GM23248 (cell line): ENCODE data around the gene CACNA1D. TPM values are rescaled to one million over a fixed set of nuclear protein-coding genes. Genes with fewer than 3 reads are reported as not detected.

ENCODE experiments used
- DNase-seq: peaks from one replicate; pipeline ENCODE4 v3.0.0-alpha.2; 2015
- H2AFZ ChIP-seq: fragments of 200-600 bp; sonication (generic); 2 replicates; pipeline ENCODE4 v1.6.1; 2016; ENCODE audit warnings: antibody characterized with exemption
- H3F3A ChIP-seq: fragments of 200-600 bp; sonication (generic); 2 replicates; pipeline ENCODE4 v1.6.1; 2016; ENCODE audit warnings: mild to moderate bottlenecking, antibody characterized with exemption, mixed run types; ENCODE audit not compliant: insufficient read depth
- H3K27ac ChIP-seq: fragments of 200-600 bp; sonication (generic); 2 replicates; pipeline ENCODE4 v1.5.1; 2016; ENCODE audit warnings: mild to moderate bottlenecking
- H3K27me3 ChIP-seq: fragments of 200-600 bp; sonication (generic); replicated peaks from 2 replicates; pipeline ENCODE4 v1.6.1; 2016; ENCODE audit warnings: mild to moderate bottlenecking; ENCODE audit not compliant: insufficient read depth
- H3K36me3 ChIP-seq: fragments of 200-600 bp; sonication (generic); 2 replicates; pipeline ENCODE4 v1.6.1; 2016; ENCODE audit warnings: low read depth, mild to moderate bottlenecking
- H3K4me1 ChIP-seq: fragments of 200-600 bp; sonication (generic); 2 replicates; pipeline ENCODE4 v1.6.1; 2016; ENCODE audit warnings: mild to moderate bottlenecking; ENCODE audit not compliant: insufficient read depth
- H3K4me2 ChIP-seq: fragments of 200-600 bp; sonication (generic); one replicate; pipeline ENCODE4 v1.6.1; 2016; ENCODE audit warnings: mild to moderate bottlenecking; ENCODE audit not compliant: unreplicated experiment
- H3K4me3 ChIP-seq: fragments of 200-600 bp; sonication (generic); 2 replicates; pipeline ENCODE4 v1.5.1; 2016; ENCODE audit warnings: mild to moderate bottlenecking
- H3K79me2 ChIP-seq: fragments of 200-600 bp; sonication (generic); 2 replicates; pipeline ENCODE4 v1.6.1; 2016; ENCODE audit warnings: mild to moderate bottlenecking; ENCODE audit not compliant: insufficient read depth
- H3K9ac ChIP-seq: fragments of 200-600 bp; sonication (generic); 2 replicates; pipeline ENCODE4 v1.6.1; 2016; ENCODE audit warnings: mild to moderate bottlenecking
- H3K9me2 ChIP-seq: fragments of 200-600 bp; sonication (generic); 2 replicates; pipeline ENCODE4 v1.6.1; 2016; ENCODE audit warnings: mixed run types, mild to moderate bottlenecking, moderate library complexity; ENCODE audit not compliant: insufficient read depth
- H3K9me3 ChIP-seq: fragments of 200-600 bp; sonication (generic); one replicate; pipeline ENCODE4 v1.6.1; 2017; ENCODE audit warnings: low read depth
- H4K20me1 ChIP-seq: fragments of 200-600 bp; sonication (generic); 2 replicates; pipeline ENCODE4 v1.6.0; 2016; ENCODE audit not compliant: insufficient read depth
- EZH2 ChIP-seq: fragments of 200-600 bp; sonication (generic); IDR thresholded peaks from 2 replicates; pipeline ENCODE4 v1.6.1; 2018; ENCODE audit warnings: antibody characterized with exemption, mild to moderate bottlenecking; ENCODE audit not compliant: insufficient read depth, poor library complexity, severe bottlenecking
- EZH2phosphoT487 ChIP-seq: fragments of 200-600 bp; sonication (generic); IDR thresholded peaks from 2 replicates; pipeline ENCODE4 v1.6.1; 2018; ENCODE audit warnings: antibody characterized with exemption, moderate library complexity, mild to moderate bottlenecking, low read depth; ENCODE audit not compliant: insufficient read depth
- WGBS, 2 experiments: methylation state at CpG; one replicate each; pipeline ENCODE4 v1.1.6; 2015 to 2017; ENCODE audit warnings: low lambda C conversion rate in 2 of 2, low coverage in 1 of 2; ENCODE audit errors: missing lambda C conversion rate in 2 of 2; 5-methylcytosine and 5-hydroxymethylcytosine counted together
- in situ Hi-C: fragments of 300-500 bp; cut with MboI; formaldehyde crosslinking; loops from 2 replicates; pipeline ENCODE4 v1.15.0; 2020
- polyA plus RNA-seq: library from polyadenylated mRNA; unstranded; fragments of >200 nt; fragmentation: Nextera tagmentation; extraction: Ambion mirVana; gene quantifications from 2 replicates; pipeline ENCODE4 v1.2.1, GENCODE V29; 2016
- total RNA-seq: library from RNA; depleted of rRNA; stranded (reverse); fragments of >200 nt; shearing (Covaris generic); gene quantifications from 2 replicates; pipeline ENCODE4 v1.2.3, GENCODE V29; 2014

The CACNA1D gene
- total and polyA plus RNA-seq, 2 experiments from 2014 or later, result not detected

GRCh38 chr3:53856964-53857363 lies 362.6 kb downstream of the CACNA1D start:
- Histone ChIP-seq H3F3A (no peaks in the 10 kb centered on the region), H3K27me3 (no peaks in the 10 kb centered on the region), H4K20me1 (no peaks in the 10 kb centered on the region), H3K9me2 (no peaks in the 10 kb centered on the region), H3K9me3 (no peaks in the 10 kb centered on the region), H3K4me1 (no peaks in the 10 kb centered on the region), H3K79me2 (no peaks in the 10 kb centered on the region), H3K4me3 (no peak overlapping the region), H3K9ac (no peak overlapping the region), H2AFZ (no peak overlapping the region), H3K36me3 (0 out of 2 replicates have a peak, but pooled peaks cover 3% of the 10 kb centered on the region), H3K4me2 (no peak overlapping the region), H3K27ac (no peak overlapping the region)
- TF ChIP-seq EZH2, result no peak
- no peak for TF ChIP-seq EZH2phosphoT487
- in situ Hi-C loops, result no loop called here
- DNase-seq, result no peak
- 59 to 75% methylated on average over 7 of the region's 7 CpGs for WGBS, 2 experiments

- in situ Hi-C loops, result no loop called here
Observed at GRCh38 chr3:53858096-53858741, 363.8 kb downstream of the CACNA1D start.

GRCh38 chr3:53859178-53859577 lies 364.8 kb downstream of the CACNA1D start:
- Histone ChIP-seq H3K9ac (no peak overlapping the region), H3K27ac (no peak overlapping the region), H3K36me3 (peaks cover 16% of the 10 kb centered on the region; the same call in 1 of the 2 replicates), H3K27me3 (no peaks in the 10 kb centered on the region), H3K9me2 (no peaks in the 10 kb centered on the region), H3K9me3 (no peaks in the 10 kb centered on the region), H3K79me2 (no peaks in the 10 kb centered on the region), H2AFZ (no peak overlapping the region), H3K4me3 (no peak overlapping the region), H3K4me2 (no peak overlapping the region), H3K4me1 (no peaks in the 10 kb centered on the region), H4K20me1 (no peaks in the 10 kb centered on the region), H3F3A (no peaks in the 10 kb centered on the region)
- WGBS, 2 experiments, result 83 to 84% methylated on average over 6 of the region's 6 CpGs
- in situ Hi-C loops, result no loop called here
- TF ChIP-seq EZH2phosphoT487 (no peak), EZH2 (no peak)
- no peak for DNase-seq

More at GRCh38 chr3:53858096-53858741, 363.8 kb downstream of the CACNA1D start:
- Histone ChIP-seq H4K20me1 (no peaks in the 10 kb centered on the region), H3F3A (no peaks in the 10 kb centered on the region), H3K9ac (no peak overlapping the region), H3K4me1 (no peaks in the 10 kb centered on the region), H3K4me2 (no peak overlapping the region), H3K27ac (no peak overlapping the region), H3K4me3 (no peak overlapping the region), H3K9me2 (no peaks in the 10 kb centered on the region), H3K9me3 (no peaks in the 10 kb centered on the region), H3K27me3 (no peaks in the 10 kb centered on the region), H3K79me2 (no peaks in the 10 kb centered on the region), H3K36me3 (peaks cover 14% of the 10 kb centered on the region; the same call in 1 of the 2 replicates), H2AFZ (no peak overlapping the region)
- WGBS, 2 experiments, result 82 to 83% methylated on average over 7 of the region's 7 CpGs
- no peak for TF ChIP-seq EZH2
- no peak for TF ChIP-seq EZH2phosphoT487
- DNase-seq, result no peak

- H3K27ac ChIP-seq, result no peak overlapping the region
- H4K20me1 ChIP-seq, result no peaks in the 10 kb centered on the region
- H2AFZ ChIP-seq, result no peak overlapping the region
- H3K4me2 ChIP-seq, result no peak overlapping the region
- H3K4me1 ChIP-seq, result no peaks in the 10 kb centered on the region
- H3K9me3 ChIP-seq, result no peaks in the 10 kb centered on the region
- no peak overlapping the region for H3K4me3 ChIP-seq
- no peak for TF ChIP-seq EZH2
- no peak for TF ChIP-seq EZH2phosphoT487
- no peaks in the 10 kb centered on the region for H3K79me2 ChIP-seq
- no peaks in the 10 kb centered on the region for H3K27me3 ChIP-seq
- DNase-seq, result no peak
- H3K9me2 ChIP-seq, result no peaks in the 10 kb centered on the region
- in situ Hi-C loops, result no loop called here
- H3K36me3 ChIP-seq, result peaks cover 18% of the 10 kb centered on the region; the same call in 1 of the 2 replicates
- H3F3A ChIP-seq, result no peaks in the 10 kb centered on the region
- 49 to 54% methylated on average over 4 of the region's 4 CpGs for WGBS, 2 experiments
- no peak overlapping the region for H3K9ac ChIP-seq
Observed at GRCh38 chr3:53860196-53860595, 365.8 kb downstream of the CACNA1D start.
